Superior temporal gyrus (tissue), 1 donor: ENCODE measurements around the gene PSMG3.

Source experiments
- DNase-seq: peaks from one replicate; pipeline ENCODE4 v3.0.0-alpha.2; 2016; ENCODE audit errors: extremely low spot score

PSMG3 gene

DNA sequence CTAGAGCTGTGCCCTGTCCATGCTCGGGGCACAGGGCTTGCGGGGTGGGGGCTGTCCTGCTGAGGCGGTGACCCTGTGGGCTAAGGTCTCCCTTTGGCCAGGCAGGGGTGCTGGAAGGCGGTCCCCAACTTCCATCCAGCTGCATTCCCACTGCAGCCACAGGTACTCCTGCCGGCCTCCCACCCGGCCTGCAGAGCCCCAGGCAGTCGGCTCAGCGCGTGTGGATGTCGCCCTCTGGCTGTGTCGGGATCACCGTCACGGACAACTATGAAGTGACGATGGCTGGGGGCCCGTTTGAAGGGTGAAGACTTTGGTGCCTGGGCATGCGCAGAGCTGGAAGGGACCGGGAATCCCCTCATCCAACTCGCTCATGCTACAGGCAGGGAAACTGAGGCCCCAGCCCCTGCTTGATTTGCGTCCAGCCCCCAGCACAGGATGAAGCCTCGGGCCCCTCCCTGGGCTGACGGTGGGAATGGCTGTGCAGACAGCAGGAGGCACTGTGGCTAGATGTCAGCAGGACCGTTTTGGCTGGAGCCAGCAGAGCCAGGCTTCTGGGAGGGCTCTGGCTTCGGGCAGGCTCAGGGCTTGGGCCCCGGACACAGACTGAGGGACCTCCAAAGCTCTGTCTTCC lies 11.5 kb downstream of the PSMG3 start:
- DNase-seq: no peak

DNA sequence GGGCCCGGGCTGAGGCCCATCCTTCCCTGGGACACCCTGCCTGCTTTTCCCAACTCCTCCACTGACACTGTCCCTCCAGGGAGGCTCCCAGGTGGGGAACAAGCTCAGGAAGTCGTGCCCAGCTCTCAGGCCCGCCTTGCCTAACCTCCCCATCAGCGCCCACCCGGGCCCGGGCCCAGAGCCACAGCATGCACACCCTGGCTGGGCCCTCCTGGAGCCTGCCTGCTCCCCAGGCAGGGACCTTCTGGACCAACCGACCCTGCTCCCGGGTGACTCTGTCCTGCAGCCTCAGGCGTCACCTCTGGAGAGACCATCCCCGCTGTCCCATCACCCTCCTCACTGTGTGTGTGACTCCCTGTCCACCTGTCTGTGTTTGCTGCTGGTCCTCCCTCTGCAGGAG lies 12.1 kb downstream of the PSMG3 start:
- DNase-seq: no peak

DNA sequence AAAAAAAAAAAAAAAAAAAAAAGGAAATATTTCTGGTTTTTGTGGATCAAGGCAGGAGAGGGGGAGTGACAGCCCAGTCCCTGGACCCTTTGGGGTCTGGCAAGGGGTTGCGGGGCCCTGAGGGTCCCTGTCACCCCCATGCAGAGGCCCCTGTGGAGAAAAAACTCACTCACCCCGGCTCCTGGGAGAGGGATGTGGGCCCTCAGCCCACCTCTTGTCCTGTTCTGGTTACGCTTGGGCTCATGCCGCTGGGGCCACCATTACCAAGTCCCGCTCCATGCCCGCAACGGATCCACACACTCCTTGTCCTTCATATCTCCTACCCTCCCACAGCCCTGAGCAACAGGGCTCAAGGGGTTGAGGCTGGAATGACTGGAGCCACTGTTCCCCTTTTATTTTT lies 12.8 kb downstream of the PSMG3 start:
- DNase-seq: no peak

DNA sequence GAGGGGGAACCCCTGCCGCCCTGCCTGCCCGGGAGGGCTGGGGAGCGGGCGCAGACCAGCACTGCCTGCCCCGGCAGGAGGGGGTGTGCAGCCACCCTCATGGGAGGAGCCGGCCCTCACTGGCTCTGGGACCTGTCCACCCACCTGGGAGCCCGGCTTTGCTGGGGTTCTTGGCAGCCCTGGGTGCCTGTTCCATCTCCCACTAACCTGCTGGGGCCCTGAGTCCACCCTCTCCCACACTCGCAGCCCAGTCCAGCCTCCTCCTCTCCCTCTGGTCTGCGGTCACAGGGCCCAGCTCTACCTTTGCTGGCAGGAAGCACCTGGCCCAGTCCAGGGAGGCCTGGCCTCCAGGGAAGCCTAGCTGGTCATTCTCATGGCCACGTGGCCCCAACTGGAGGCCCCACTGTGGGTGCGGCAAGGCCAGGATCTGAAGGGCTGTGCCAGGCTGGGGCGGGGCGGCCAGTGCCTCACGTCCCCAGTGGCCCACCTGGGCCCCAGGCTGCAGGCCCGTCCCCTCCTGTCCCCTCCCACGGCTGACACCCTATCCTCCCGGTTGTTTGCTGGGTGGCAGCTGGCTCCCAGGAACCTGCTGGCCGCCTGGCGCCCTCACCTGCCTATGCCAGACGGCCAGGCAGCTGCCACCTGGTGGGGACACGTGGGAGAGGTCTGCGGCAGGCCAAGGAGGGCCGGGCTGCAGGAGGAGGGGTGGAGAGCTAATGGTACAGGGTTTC lies 13.9 kb downstream of the PSMG3 start, which contains the start of gene TMEM184A:
Gene TMEM184A (minus strand): TSS at position 393 of the 731 bp plus-strand sequence. CDS start 721 bp downstream, outside the sequence.
- DNase-seq: no peak

DNA sequence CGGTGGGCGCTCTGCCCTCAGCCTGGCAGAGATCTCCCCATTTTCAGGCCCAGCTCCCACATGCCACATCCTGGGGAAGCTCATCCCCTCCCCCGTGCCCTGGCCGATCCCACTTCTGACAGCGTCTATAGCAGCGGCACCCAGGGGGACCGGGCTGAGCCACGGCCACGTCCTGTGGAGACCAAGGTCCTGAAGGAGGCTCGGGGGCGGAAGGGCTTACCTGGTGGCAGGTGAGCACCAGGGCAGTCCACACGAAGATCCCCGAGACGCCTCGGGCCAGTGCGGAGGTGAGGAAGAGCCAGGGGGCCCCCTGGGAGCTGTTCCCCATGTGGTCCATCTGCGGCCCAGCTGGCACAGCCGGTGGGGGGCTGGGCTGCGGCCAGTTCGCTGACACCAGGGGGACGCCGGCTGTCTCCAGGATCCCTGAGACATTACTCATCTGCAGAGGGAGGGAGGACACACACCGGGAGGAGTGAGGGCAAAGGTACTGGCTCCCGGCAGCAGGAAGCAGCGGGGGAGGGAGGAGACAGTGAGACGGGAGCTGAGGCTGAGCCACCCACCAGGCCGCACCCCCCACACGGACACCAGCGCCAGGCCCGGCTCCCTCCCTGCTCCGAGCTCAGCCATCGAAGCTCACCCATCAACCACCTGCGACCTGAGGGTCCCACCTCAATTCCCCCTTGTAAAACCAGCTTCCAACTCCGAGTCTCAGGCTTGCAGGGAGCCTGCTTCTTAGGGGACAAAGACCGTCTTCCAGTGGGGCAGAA lies 14.6 kb downstream of the PSMG3 start:
- DNase-seq: no peak

DNA sequence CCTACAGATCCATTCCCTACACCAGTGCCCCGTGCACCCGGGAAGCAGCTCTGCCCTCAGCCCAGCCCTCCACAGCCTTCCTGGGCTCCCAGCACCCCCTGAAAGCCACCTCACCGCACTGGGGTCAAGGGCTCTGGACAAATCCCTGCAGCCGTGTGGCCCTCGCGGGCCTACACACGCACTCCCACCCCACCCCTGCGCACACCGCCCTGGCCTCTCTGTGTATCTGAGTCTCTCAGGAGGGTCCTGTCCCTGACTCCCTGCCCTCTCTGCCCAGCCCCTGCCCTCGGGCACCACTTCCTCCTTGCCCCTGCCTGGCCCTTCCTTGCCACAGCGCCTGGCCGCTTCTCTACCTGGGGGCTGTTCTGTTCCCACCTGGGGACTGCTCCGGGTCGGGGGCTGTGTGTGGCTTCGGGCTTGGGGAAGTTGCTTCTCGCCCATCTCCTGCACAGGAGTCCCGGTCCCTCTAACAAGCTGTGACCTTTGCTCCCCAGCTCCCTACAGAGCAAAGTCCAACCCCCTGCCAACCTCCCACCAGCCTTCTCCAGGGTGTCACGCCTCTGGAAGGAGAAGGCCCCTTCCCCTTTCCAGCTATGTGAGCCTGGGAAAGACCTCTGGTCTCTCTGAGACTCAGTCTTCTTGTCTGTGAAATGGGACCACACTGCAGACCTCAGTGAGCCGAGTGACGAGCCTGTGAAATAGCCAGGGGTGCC lies 15.3 kb downstream of the PSMG3 start:
- no peak for DNase-seq

DNA sequence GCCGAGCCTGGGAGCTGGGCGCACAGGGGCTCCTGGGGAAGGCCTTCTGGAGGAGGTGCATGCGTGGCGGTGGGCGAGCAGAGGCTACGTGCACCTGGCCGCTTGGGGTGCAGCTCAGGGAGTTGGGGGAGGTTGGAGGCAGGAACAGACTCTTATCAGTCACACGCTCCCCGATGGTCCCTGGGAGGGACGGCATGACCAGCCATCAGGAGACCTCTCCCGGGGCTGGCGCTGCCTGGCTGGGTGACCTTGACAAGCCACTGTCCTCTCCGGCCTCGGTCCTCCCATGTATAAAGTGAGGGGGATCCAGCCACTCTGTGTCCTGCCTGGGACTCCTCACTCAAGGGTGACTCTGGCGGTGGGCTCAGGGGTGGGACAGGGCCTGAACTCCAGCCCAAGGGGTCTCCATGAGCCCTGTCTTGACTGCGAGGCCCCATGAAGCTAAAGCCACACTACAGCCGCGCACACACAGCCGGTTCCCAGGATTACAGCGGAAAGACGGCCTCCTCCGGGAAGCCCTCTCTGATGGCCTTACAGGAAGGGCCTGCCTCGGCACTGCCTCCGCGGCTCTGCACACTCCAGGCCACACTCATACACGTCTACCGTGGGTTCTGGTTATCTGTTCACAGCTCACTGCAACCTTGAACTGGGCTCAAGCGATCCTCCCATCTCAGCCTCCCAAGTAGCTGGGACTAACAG lies 16.2 kb downstream of the PSMG3 start:
- no peak for DNase-seq

DNA sequence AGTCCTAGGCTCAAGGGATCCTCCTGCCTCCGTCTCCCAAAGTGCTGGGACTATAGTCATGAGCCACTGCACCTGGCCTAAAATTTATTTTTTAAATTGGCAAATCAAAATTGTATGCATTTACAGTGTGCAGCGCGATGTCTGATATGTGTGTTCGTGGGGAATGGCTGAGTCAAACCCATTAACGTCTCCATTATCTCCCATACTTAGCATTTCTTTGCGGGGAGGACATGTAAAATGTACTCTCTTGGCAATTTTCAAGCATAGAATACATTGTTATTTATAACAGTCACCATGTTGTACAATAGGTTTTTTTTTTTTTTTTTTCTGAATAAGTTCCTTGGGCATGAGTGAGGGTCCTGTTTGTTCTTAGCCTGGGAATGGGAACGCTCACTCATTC lies 17.6 kb downstream of the PSMG3 start:
- DNase-seq: no peak

DNA sequence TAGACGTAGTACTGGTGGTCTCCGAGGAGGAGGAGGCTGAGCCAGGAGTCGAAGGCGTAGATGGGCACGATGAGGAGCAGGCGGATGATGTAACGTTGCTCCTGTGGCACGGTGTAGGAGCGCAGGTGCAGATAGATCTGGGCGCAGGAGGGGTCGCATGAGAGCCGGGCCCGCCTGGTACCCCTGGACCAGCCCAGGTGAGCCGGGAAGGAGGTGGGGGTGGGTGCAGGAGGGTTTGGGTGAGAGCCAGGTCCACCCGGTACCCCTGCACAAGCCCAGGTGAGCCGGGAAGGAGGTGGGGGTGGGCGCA lies 19.0 kb downstream of the PSMG3 start:
- DNase-seq: no peak

DNA sequence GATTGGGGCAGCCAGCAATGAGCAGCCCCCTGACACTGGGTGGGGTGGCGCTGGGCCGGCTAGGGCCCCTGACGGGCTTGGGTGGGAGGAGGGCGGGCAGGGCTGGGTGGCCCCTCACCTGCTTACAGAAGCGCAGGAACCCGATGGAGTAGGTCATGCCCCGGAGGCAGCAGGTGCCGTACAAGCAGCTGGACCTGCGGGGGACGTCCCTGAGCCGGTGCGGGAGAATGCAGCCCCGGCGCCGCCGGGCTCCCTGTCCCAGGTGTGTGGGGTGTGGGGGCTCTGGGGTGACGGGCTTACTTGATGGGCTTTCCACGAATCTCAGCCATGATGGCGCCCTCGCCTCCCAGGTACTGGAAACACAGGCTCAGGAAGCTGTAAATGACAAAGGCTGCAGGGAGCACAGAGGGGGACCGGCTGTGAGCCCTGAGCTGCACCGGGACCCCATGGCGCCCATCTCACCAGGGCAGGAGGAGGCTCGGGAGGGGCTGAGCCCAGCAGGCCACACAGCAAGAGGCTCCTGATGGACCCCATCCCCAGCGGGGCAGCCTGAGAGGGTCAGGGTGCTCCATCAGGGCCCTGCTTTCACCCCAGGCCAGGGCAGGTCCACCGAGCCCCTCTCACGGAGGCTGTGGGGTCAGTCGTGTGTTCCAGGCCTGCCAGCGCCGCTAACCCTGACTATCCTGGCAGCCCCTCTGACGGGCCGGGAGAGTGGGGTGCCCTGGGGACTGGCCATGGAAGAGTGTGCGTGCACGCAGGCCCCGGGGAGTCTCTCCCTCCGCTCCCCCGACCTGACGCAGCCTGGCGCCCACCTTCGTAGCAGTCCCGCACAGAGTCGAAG lies 19.6 kb downstream of the PSMG3 start:
- DNase-seq: no peak

DNA sequence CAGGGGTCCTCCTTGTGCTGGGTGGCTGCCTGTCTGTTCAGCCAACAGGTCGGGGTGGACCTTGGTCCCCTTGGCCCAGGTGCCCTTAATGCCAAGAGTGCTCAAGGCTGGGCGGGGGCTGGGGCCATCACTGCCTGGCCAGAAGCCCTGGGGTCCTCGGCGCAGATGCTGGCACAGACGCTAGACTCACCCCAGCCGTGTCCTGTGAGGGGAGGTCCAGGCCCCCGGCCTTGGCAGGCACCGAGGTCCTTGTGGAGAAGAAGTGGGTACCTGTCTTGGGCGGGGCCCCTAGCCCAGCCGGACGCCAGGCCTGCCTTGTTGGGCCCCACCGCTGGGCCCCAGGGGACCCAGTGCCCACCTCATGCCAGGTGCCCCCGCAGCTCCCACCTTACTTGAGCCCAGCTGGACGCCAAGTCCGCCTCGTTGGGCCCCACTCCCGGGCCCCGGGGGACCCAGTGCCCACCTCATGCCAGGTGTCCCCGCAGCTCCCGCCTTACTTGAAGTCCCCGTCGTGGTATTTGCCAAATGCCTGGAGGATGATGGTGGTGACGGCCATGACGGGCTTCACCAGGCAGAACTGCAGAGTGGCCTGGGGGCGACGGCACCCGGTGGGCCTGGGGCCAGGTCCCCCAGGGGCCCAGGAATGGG lies 20.4 kb downstream of the PSMG3 start:
- no peak for DNase-seq

DNA sequence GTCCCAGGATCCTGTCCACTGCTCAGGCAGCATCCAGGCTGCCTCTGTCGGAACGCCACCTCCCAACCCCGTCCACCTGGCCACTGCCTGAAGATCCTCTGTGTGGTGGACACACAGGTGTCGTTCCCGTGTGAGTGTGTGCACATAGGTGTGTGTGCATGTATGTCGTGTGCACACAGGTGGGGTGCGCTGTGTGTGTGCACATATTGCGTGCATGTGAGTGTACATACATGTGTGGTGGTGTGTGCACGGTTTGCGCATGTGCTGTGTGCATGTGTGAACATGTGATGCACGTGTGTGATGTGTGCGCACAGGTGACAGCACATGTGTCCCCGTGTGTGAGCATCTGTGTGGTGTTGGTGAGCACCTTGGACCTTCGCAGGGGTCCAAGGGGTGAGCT lies 20.9 kb downstream of the PSMG3 start:
- no peak for DNase-seq

DNA sequence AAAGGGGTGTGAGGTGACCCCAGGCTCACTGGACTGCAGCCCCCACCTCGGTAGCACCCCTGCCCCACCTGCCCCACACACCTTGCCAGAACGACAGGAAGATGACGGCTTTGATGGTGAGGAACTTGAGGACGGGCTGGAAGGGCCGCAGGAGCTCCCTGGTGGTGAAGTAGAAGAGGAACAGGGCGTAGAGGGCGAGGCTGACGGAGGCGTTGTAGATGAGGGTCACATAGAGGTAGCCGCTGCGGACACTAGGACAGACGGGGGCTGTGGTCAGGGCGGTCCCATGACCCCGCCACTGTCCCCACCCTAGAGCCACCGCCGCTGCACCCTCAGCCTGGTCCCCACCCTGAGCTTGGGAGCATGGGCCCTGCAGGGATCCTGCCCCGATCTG lies 21.4 kb downstream of the PSMG3 start:
- DNase-seq: no peak

DNA sequence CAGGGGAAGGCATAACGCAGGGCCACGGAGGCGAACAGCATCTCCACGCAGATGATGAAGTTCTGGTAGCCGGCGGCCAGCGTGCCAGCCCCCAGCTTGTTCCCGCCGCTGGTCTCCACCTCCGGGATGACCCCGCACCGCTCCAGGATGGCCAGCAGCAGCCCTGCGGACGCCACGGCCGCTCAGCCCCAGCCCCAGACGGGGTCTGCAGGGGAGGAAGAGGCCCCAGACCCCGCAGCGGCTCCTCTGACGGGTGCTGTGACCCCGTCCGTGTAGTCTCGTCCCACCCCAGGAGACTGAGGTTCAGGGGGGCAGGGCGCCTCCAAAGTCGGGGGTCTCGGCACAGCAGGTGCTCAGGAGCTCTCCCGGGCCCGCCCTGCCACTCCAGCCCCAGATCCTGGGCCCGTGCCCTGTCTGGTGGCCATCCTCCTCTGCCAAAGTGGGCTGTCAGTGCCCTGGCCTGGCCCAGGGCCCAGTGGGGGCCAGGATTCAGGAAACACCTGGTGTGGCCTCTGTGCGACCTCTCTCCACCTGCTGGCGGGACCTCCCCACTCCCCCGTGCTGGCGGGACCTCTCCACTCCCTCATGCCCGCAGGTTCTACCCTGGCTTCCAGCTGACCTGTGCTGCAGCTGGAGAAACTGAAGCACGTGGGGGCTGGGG lies 21.9 kb downstream of the PSMG3 start:
- no peak for DNase-seq

DNA sequence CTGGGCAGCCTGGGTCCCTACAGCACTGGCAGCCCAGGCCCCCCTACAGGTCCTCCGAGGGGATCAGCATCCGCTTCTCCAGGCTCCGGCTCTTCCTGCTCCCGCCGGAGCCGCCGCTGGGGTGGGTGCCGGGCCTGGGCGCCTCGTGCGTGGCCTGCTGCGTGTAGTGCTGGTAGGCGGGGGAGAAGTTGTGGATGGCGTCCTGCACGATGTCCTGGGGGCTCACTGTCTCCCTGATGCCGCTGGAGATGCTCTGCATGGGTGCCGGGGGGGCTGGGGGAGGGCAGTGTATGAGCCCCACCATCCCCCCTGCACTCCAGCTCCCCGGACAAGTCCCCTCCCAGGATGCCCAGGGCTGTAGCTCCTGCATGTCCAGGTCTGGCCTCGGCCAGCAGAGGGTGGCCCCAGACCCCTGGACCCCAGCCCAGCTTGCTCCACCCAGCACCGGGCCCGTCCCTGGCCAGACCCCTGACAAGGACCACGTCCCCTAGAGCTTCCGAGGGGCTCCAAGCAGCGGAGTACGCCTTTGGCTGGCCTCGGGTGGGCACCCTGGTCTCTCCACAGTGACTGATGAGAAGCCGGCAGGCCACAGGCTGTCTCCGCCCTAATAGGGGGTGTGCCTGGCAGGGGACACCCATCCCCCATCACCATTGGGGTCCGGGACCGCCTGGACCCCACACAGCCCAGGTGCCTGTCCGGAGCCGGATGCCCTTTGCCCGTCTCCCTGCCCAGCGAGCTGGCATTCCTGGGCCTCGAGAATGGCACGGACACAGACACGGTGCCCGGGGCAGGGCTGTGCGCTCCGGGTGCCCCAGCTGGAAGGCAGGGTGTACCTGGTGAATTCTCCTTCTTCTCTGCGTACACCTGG lies 22.7 kb downstream of the PSMG3 start:
- no peak for DNase-seq

DNA sequence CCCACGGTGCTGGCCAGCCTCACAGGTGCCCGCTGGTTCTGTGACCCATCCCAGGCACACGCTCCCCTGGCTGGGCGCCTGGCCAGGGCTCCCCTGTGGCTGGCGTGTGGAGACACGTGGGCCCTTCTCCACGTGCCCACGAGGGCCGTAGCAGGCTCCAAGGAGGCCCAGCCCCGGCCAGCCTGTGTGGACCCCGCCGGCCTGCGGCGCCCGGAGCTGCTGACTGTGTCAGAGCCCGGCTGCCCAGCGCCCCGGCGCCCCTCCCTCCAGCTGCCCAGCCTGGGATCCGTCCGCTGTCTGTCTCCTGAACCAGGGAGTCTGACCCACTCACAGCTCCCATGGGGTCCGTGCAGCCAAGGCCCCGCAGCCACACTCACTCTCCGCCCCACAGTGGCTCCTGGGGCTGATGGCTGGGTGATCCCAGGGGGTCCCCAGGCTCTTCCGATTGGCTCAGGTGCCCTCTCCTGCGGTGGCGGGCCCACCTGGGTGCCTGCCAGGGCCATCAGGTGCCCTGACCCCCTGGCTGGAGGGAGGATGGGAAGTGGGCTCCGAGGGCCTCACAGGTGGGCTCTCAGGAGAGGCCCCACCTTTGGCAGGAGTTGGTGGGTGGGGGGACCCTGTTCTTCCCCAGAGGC lies 23.4 kb downstream of the PSMG3 start:
- no peak for DNase-seq

DNA sequence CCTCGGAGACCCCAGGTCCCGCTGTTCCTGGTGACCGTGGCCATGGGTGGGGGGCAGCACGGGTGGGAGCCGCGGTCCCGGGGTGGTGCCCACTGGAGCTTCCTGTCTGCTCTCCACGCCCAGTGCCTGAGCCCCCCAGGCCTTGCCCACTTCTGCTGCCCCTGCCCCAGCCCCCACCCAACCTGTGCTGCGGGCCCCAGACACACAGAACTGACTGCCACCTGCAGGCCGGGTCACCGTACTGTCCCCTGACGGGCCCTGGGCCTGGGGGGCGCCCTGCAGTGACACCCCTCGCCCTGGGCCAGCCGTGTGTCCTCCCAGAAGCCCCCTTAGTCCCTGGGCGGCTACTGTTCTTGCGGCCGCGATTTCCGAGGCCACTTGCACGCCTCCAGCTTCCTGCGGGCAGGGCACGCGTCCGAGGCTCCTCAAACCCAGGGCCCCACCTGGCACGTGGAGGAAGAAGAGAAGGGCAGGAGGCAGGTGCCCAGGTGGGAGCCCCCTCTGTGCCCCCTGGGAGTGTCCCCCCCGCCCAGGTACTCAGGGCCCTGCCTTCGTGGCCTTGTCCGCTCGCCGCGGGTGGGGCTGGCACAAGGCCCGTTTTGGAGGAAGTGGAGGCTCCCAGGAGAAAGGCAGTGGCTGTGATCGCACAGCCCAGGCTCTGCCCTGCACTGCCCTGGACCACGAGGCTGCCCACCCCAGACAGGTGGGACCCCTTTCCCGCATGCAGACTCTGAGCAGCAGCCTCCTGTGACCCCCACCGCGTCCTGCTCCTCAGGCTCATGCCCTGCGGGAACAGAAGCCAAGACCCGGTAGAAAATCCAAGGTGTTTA lies 24.2 kb downstream of the PSMG3 start:
- DNase-seq: no peak
